GM12892 (cell line): ENCODE measurements around the gene ZNF710.

ENCODE experiments used
- POLR2A ChIP-seq: IDR thresholded peaks from 2 replicates; pipeline ENCODE4 v1.6.1; 2011; ENCODE audit warnings: low read depth, low read length, control low read depth
- TAF1 ChIP-seq: IDR thresholded peaks from 2 replicates; pipeline ENCODE4 v1.6.1; 2011; ENCODE audit warnings: low read depth, mild to moderate bottlenecking, control low read depth, low read length, borderline replicate concordance

- TF ChIP-seq POLR2A (no peak), TAF1 (no peak)
Measured at GRCh38 chr15:90019611-90020010, 18.5 kb downstream of the ZNF710 start.
